ENCODE results near the gene HSPB2.
A peak's percentile ranks its signal among the peaks of the same experiment; 100 is the strongest.

The HSPB2 gene

DNA sequence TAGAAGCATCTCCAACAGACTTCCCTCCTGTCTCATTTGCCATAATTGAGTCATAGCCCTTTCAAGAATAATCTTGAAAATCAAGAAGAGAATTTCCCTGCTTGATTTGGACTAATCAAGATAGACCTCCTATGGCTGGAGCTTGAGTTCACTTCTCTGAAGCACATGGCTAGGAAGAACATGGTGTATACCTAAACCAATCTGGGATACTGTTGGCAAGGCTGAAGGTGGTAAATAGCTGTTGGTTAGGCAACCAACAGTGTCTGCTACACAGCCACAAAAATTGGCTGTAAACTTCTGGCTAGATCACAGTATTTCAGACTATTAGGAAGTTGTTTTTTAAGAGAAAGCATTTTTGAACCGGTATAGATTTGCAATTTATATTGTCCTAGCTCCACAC lies 5.9 kb upstream of the HSPB2 start:
- Histone ChIP-seq H3K36me3 (ENCODE audit: insufficient read depth, insufficient read length, low read length) (no peaks in the 10 kb centered on the region), H3K4me3 (ENCODE audit: insufficient read length, low read depth) (no peak overlapping the region), H3K27me3 (ENCODE audit: insufficient read depth, insufficient read length) (no peaks in the 10 kb centered on the region), H3K9ac (ENCODE audit: insufficient read length, low read depth) (no peak overlapping the region), H3K9me3 (ENCODE audit: insufficient read depth, low read length) (no peaks in the 10 kb centered on the region; the same call in 1 of the 2 replicates), H3K4me1 (ENCODE audit: insufficient read depth, insufficient read length) (peaks cover 2% of the 10 kb centered on the region)
- no peak for DNase-seq (ENCODE audit: low read depth, low spot score)
- TF ChIP-seq YY1 (IDR thresholded peaks at IDR 0.05; ENCODE audit: insufficient read depth, insufficient read length) (no peak), ZNF274 (IDR thresholded peaks at IDR 0.05; ENCODE audit: low read depth, low read length) (no peak), SUZ12 (IDR thresholded peaks at IDR 0.05; ENCODE audit: extremely low read depth, insufficient read depth, insufficient read length) (no peak)

- Histone ChIP-seq H3K9ac (ENCODE audit: insufficient read length, low read depth) (no peak overlapping the region), H3K4me1 (ENCODE audit: insufficient read depth, insufficient read length) (peaks cover 8% of the 10 kb centered on the region), H3K36me3 (ENCODE audit: insufficient read depth, insufficient read length, low read length) (no peaks in the 10 kb centered on the region), H3K4me3 (ENCODE audit: insufficient read length, low read depth) (no peak overlapping the region), H3K9me3 (ENCODE audit: insufficient read depth, low read length) (no peaks in the 10 kb centered on the region; the same call in 1 of the 2 replicates), H3K27me3 (ENCODE audit: insufficient read depth, insufficient read length) (no peaks in the 10 kb centered on the region)
- TF ChIP-seq ZNF274 (IDR thresholded peaks at IDR 0.05; ENCODE audit: low read depth, low read length), result no peak
- no peak for TF ChIP-seq YY1 (IDR thresholded peaks at IDR 0.05; ENCODE audit: insufficient read depth, insufficient read length)
- TF ChIP-seq SUZ12 (IDR thresholded peaks at IDR 0.05; ENCODE audit: extremely low read depth, insufficient read depth, insufficient read length), result no peak
- no peak for DNase-seq (ENCODE audit: low read depth, low spot score)
Observed at GRCh38 chr11:111908639-111909305, 3.8 kb upstream of the HSPB2 start.

GRCh38 chr11:111909378-111909777 lies 3.2 kb upstream of the HSPB2 start:
- Histone ChIP-seq H3K9ac (ENCODE audit: insufficient read length, low read depth) (no peak overlapping the region), H3K4me3 (ENCODE audit: insufficient read length, low read depth) (no peak overlapping the region), H3K27me3 (ENCODE audit: insufficient read depth, insufficient read length) (no peaks in the 10 kb centered on the region), H3K9me3 (ENCODE audit: insufficient read depth, low read length) (no peaks in the 10 kb centered on the region; the same call in 1 of the 2 replicates), H3K36me3 (ENCODE audit: insufficient read depth, insufficient read length, low read length) (no peaks in the 10 kb centered on the region), H3K4me1 (ENCODE audit: insufficient read depth, insufficient read length) (peaks cover 8% of the 10 kb centered on the region)
- no peak for DNase-seq (ENCODE audit: low read depth, low spot score)
- no peak for TF ChIP-seq ZNF274 (IDR thresholded peaks at IDR 0.05; ENCODE audit: low read depth, low read length)
- TF ChIP-seq SUZ12 (IDR thresholded peaks at IDR 0.05; ENCODE audit: extremely low read depth, insufficient read depth, insufficient read length), result no peak
- no peak for TF ChIP-seq YY1 (IDR thresholded peaks at IDR 0.05; ENCODE audit: insufficient read depth, insufficient read length)

DNA sequence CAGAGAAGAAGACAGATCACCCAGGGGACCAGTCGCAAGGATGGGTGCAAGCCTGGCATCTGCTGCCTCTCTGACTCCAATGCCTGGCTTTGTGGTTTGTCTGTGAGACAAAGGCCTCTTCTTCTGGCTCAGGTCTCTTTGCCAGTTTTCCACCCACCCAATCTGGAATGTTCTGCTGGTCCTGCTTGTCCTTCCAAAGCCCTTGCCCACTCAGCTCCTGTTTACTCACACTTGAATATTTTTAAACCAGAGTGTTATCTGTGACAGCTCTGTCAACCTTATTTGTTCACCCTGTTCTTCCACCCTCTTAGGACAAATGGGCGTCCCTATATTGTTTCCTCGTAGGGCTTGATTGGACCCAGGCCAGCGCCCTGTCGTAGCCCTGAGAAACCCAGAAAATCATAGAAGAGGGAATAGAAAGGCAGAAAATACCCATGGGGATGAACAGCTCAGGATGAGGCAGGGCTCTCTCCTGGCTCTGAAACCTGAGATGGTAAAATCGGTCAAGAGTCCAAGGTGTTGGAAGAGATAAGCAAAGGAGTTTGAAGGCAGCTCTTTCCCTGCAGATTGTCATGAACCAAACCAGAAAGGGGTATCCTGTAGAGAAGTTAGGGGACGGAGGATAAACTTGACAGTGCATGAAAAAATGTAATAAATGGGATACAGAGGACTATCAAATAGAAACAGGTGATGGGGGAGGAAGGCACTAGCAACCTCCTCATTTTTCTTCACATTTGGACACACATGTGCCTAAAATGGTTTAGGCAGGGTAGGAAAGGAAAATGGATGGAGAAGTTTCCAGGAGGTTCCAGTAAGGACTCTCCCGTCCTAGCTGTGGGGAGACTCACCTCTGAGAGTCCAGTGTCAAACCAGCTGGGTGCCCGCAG lies 1.6 kb upstream of the HSPB2 start:
- Histone ChIP-seq H3K9ac (ENCODE audit: insufficient read length, low read depth) (no peak overlapping the region), H3K36me3 (ENCODE audit: insufficient read depth, insufficient read length, low read length) (no peaks in the 10 kb centered on the region), H3K4me1 (ENCODE audit: insufficient read depth, insufficient read length) (peaks cover 8% of the 10 kb centered on the region), H3K4me3 (ENCODE audit: insufficient read length, low read depth) (no peak overlapping the region), H3K9me3 (ENCODE audit: insufficient read depth, low read length) (no peaks in the 10 kb centered on the region), H3K27me3 (ENCODE audit: insufficient read depth, insufficient read length) (no peaks in the 10 kb centered on the region)
- no peak for TF ChIP-seq SUZ12 (IDR thresholded peaks at IDR 0.05; ENCODE audit: extremely low read depth, insufficient read depth, insufficient read length)
- no peak for TF ChIP-seq ZNF274 (IDR thresholded peaks at IDR 0.05; ENCODE audit: low read depth, low read length)
- no peak for TF ChIP-seq YY1 (IDR thresholded peaks at IDR 0.05; ENCODE audit: insufficient read depth, insufficient read length)
- no peak for DNase-seq (ENCODE audit: low read depth, low spot score)

DNA sequence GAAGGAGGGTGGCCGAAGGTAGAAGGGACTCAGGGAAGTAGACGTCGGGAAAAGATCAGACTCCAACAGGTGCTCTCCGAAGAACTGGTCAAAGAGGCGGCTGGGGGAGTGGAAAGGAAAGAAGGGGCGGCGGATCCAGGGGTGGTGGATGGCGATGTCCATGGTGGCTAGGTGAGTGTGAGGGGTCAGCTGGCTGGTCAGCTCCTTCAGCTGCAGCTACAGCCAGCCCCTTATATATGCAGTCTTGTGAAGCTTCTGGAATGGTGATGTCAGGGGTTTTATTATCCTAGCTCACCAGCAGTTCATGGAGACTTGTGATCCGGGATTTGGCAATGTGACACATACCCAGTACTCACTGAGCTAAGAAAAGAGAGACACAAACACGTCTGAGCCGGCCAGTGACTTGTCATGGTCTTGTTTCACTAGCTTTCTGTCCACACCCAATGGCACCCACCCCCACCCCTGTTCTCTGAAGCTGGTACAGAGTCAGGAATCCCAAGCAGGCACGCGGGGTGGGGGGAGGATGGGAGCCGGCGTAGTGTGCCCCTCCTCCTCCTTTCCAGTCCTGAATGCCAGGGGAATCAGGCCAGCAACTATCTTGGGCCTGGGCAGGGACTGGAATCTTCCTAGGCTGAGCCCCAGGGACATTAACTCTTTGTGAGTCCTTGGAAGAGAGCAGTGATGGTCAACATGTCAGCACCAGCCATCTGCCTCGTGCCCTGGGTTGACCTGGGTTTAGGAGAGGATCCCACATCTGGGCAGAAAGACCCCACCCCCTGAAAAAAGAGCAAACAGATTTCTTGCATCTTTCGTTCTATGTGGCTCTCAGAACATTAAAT lies 752 bp upstream of the HSPB2 start, which contains the start of gene CRYAB:
TSS of gene CRYAB (minus strand) at position 208 of the 839 bp plus-strand sequence. CDS start at position 162, 46 bp downstream.
- DNase-seq (ENCODE audit: low read depth, low spot score), result no peak
- Histone ChIP-seq H3K4me3 (ENCODE audit: insufficient read length, low read depth) (no peak within 1 kb of the TSS), H3K9me3 (ENCODE audit: insufficient read depth, low read length) (no peaks in the 10 kb centered on the region), H3K4me1 (ENCODE audit: insufficient read depth, insufficient read length) (peaks cover 8% of the 10 kb centered on the region), H3K27me3 (ENCODE audit: insufficient read depth, insufficient read length) (no peaks in the 10 kb centered on the region), H3K36me3 (ENCODE audit: insufficient read depth, insufficient read length, low read length) (no peaks in the 10 kb centered on the region), H3K9ac (ENCODE audit: insufficient read length, low read depth) (peak within 1 kb of the TSS; percentile 23)
- TF ChIP-seq SUZ12 (IDR thresholded peaks at IDR 0.05; ENCODE audit: extremely low read depth, insufficient read depth, insufficient read length) (no peak), ZNF274 (IDR thresholded peaks at IDR 0.05; ENCODE audit: low read depth, low read length) (no peak), YY1 (IDR thresholded peaks at IDR 0.05; ENCODE audit: insufficient read depth, insufficient read length) (no peak)

DNA sequence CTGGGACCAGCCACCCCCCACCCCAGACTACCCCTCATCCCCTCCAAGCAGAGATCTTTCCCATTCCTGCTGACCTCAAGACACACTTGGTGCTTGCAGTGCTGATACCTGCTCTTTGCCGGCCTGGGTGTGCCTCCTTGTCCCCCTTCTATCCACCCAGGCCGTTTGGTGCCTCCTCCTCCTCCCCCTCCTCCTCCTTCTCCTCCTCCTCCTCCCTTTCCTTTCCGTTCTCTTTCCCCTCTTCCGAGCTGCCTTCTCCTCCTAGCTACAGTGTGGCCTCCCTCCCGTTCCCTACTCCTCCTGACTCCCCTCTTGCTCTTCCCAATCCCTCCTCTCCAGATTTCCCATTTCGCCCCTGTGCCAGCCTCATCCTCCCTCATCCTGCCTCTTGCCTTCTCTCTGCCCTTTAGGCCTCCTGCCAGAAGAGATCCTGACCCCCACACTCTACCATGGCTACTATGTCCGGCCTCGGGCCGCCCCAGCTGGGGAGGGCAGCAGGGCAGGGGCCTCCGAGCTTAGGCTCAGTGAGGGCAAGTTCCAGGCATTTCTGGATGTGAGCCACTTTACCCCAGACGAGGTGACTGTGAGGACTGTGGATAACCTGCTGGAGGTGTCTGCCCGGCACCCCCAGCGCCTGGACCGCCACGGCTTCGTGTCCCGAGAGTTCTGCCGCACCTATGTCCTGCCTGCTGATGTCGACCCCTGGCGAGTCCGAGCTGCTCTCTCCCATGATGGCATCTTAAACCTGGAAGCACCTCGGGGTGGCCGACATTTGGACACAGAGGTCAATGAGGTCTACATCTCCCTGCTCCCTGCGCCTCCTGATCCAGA lies 712 bp downstream of the HSPB2 start:
- Histone ChIP-seq H3K9ac (ENCODE audit: insufficient read length, low read depth) (no peak overlapping the region), H3K36me3 (ENCODE audit: insufficient read depth, insufficient read length, low read length) (no peaks in the 10 kb centered on the region), H3K4me1 (ENCODE audit: insufficient read depth, insufficient read length) (peaks cover 8% of the 10 kb centered on the region), H3K9me3 (ENCODE audit: insufficient read depth, low read length) (no peaks in the 10 kb centered on the region), H3K4me3 (ENCODE audit: insufficient read length, low read depth) (no peak overlapping the region), H3K27me3 (ENCODE audit: insufficient read depth, insufficient read length) (no peaks in the 10 kb centered on the region)
- no peak for TF ChIP-seq YY1 (IDR thresholded peaks at IDR 0.05; ENCODE audit: insufficient read depth, insufficient read length)
- TF ChIP-seq SUZ12 (IDR thresholded peaks at IDR 0.05; ENCODE audit: extremely low read depth, insufficient read depth, insufficient read length), result no peak
- TF ChIP-seq ZNF274 (IDR thresholded peaks at IDR 0.05; ENCODE audit: low read depth, low read length), result no peak
- DNase-seq (ENCODE audit: low read depth, low spot score), result no peak
